Loucy (cell line): ENCODE measurements around the gene PELI2.

Source experiments
- CTCF ChIP-seq: fragments of 200-600 bp; sonication (generic); conservative IDR thresholded peaks from 2 replicates; pipeline ENCODE4 v1.5.1; 2014; ENCODE audit warnings: mild to moderate bottlenecking, antibody characterized with exemption, low read length
- EZH2phosphoT487 ChIP-seq: fragments of 200-600 bp; IDR thresholded peaks from 2 replicates; pipeline ENCODE4 v1.6.1; 2018; ENCODE audit warnings: antibody characterized with exemption, mild to moderate bottlenecking, moderate library complexity, borderline replicate concordance

GRCh38 chr14:56197150-56197549 lies 78.9 kb downstream of the PELI2 start:
- TF ChIP-seq CTCF (no peak), EZH2phosphoT487 (no peak)
